Lung (tissue), 12 donors: ENCODE measurements around the gene RTTN. TPM values are rescaled to one million over a fixed set of nuclear protein-coding genes. Genes with fewer than 3 reads are reported as not detected.

Experiments used
- ATAC-seq: fragments of 200-7000 bp; cut with Tn5 transposase; one replicate; pipeline ENCODE4 v1.9.1; 2020; ENCODE audit warnings: moderate number of reproducible peaks; ENCODE audit not compliant: insufficient read depth, low FRiP score
- DNase-seq, 3 donors: peaks; one replicate each; pipeline ENCODE4 v3.0.0-alpha.2; 2013 to 2017
- H3K27ac ChIP-seq, 2 donors: one replicate each; pipeline ENCODE4 v1.5.1; 2013; ENCODE audit warnings: mild to moderate bottlenecking in 2 of 2, moderate library complexity in 2 of 2, control low read depth in 1 of 2, inconsistent platforms in 1 of 2, low read depth in 1 of 2, low read length in 1 of 2
- H3K27me3 ChIP-seq, 3 donors: one replicate each; pipeline ENCODE4 v1.5.1; 2013; ENCODE audit warnings: low read length in 2 of 3; ENCODE audit not compliant: control insufficient read depth in 3 of 3, insufficient read depth in 3 of 3
- H3K36me3 ChIP-seq, 4 donors: one replicate each; pipeline ENCODE4 v1.5.1; 2013; ENCODE audit warnings: low read length in 4 of 4, mild to moderate bottlenecking in 1 of 4, moderate library complexity in 1 of 4; ENCODE audit not compliant: control insufficient read depth in 4 of 4, insufficient read depth in 4 of 4
- H3K4me1 ChIP-seq, 5 donors: one replicate each; pipeline ENCODE4 v1.5.1; 2013; ENCODE audit warnings: low read length in 5 of 5, mild to moderate bottlenecking in 2 of 5, moderate library complexity in 1 of 5; ENCODE audit not compliant: control insufficient read depth in 5 of 5, insufficient read depth in 5 of 5
- H3K4me3 ChIP-seq: one replicate; pipeline ENCODE4 v1.5.1; 2013; ENCODE audit warnings: mild to moderate bottlenecking, control low read depth, moderate library complexity
- H3K9ac ChIP-seq, 2 donors: one replicate each; pipeline ENCODE4 v1.5.1; 2013; ENCODE audit warnings: low read length in 2 of 2, control low read depth in 1 of 2; ENCODE audit not compliant: insufficient read depth in 1 of 2
- H3K9me3 ChIP-seq, 4 donors: one replicate each; pipeline ENCODE4 v1.5.1; 2013; ENCODE audit warnings: low read length in 3 of 4, mild to moderate bottlenecking in 1 of 4, moderate library complexity in 1 of 4; ENCODE audit not compliant: control insufficient read depth in 4 of 4, insufficient read depth in 3 of 4
- WGBS, 2 donors: extraction: QIAGEN DNeasy Blood & Tissue Kit; methylation state at CpG; one replicate each; pipeline ENCODE4 v1.1.7; 2013; 5-methylcytosine and 5-hydroxymethylcytosine counted together
- polyA plus RNA-seq, 2 donors: library from polyadenylated mRNA; stranded (reverse); fragments of 200-250 nt; gene quantifications; one replicate each; pipeline ENCODE4 v1.2.1, GENCODE V29; 2013
- total RNA-seq, 2 donors: library from RNA; depleted of rRNA in 1 of 2; stranded (reverse); fragments of >200 nt in 1 of 2; gene quantifications; one replicate each; pipeline ENCODE4 v1.2.1, GENCODE V29; 2014 to 2021
- TF ChIP-seq, protein P1 (sequence below): IDR thresholded peaks from 2 replicates; pipeline ENCODE4 v1.5.1; 2012; ENCODE audit warnings: mild to moderate bottlenecking; ENCODE audit errors: control extremely low read depth, extremely low read depth
- donor health status: control.
- donor health status: control.
- donor health status: Bipolar disorder and iron deficiency.
- donor health status: healthy.
- donor health status: DM: yes; HTN: yes; CAD: no.

RTTN gene
- total and polyA plus RNA-seq, 4 donors: 2.1 to 50.8 (median 9.2) TPM

DNA sequence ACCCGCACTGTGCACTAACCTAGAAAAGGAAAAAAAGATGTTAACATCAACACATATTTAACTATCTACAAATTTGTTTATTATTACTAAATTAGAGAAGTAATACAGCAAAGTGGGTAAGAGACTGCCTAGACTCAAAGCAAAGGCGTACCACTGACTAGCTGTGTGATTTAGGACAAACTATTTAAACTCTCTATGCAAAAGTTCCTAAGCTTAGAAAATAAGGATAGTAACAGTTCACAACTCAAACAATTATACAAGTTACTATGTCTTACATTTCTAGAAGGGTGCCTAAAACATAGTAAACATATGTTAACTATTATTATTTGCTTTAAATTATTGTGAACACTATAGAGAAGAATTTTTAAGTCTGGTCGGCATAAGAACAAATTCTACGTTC lies 119.4 kb downstream of the RTTN start:
- Histone ChIP-seq H3K4me1 (peaks cover 0 to 4% (median 0%) of the 10 kb centered on the region in 5 donors), H3K27me3 (no peaks in the 10 kb centered on the region), H3K36me3 (peaks cover 0 to 6% (median 4%) of the 10 kb centered on the region in 4 donors), H3K9me3 (no peaks in the 10 kb centered on the region), H3K27ac (no peak overlapping the region), H3K9ac (no peak overlapping the region), H3K4me3 (no peak overlapping the region)
- DNase-seq (no peak), ATAC-seq (no peak)
- WGBS, 2 donors: 89 to 92% methylated on average over 4 of the region's 4 CpGs
- TF ChIP-seq, protein P1, sequence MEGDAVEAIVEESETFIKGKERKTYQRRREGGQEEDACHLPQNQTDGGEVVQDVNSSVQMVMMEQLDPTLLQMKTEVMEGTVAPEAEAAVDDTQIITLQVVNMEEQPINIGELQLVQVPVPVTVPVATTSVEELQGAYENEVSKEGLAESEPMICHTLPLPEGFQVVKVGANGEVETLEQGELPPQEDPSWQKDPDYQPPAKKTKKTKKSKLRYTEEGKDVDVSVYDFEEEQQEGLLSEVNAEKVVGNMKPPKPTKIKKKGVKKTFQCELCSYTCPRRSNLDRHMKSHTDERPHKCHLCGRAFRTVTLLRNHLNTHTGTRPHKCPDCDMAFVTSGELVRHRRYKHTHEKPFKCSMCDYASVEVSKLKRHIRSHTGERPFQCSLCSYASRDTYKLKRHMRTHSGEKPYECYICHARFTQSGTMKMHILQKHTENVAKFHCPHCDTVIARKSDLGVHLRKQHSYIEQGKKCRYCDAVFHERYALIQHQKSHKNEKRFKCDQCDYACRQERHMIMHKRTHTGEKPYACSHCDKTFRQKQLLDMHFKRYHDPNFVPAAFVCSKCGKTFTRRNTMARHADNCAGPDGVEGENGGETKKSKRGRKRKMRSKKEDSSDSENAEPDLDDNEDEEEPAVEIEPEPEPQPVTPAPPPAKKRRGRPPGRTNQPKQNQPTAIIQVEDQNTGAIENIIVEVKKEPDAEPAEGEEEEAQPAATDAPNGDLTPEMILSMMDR: no peak

GRCh38 chr18:70085641-70086040 lies 119.8 kb downstream of the RTTN start:
- Histone ChIP-seq H3K9me3 (no peaks in the 10 kb centered on the region), H3K4me3 (no peak overlapping the region), H3K27ac (no peak overlapping the region), H3K27me3 (no peaks in the 10 kb centered on the region), H3K9ac (no peak overlapping the region), H3K36me3 (peaks cover 1 to 6% (median 4%) of the 10 kb centered on the region in 4 donors), H3K4me1 (peaks cover 0 to 4% (median 0%) of the 10 kb centered on the region in 5 donors)
- 67 to 68% methylated on average over 5 of the region's 5 CpGs for WGBS, 2 donors
- no peak for DNase-seq
- no peak for ATAC-seq
- TF ChIP-seq, protein P1: no peak

DNA sequence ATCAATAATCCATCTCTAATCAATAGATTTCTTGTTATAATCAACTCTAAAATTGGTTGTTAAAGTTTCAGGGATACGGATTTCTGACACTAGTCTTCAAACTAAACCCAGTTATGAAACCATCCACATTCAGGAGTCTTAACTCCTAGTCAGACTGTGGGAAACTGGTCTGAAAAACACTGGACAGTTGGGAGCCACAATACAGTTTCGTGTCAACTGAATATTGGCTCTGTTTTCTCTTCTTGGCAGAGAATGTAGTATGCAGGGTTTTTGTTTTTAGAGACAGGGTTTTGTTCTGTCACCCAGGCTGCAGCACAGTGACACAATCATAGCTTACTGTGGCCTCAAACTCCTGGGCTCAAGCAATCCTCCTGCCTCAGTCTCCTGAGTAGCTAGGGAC lies 123.1 kb downstream of the RTTN start:
- 88 to 92% methylated on average over 2 of the region's 2 CpGs for WGBS, 2 donors
- Histone ChIP-seq H3K27ac (no peak overlapping the region), H3K27me3 (no peaks in the 10 kb centered on the region), H3K4me3 (no peak overlapping the region), H3K9me3 (no peaks in the 10 kb centered on the region), H3K36me3 (peaks cover 0 to 10% (median 4%) of the 10 kb centered on the region in 4 donors), H3K9ac (no peak overlapping the region), H3K4me1 (peaks cover 0 to 4% (median 0%) of the 10 kb centered on the region in 5 donors)
- no peak for ATAC-seq
- TF ChIP-seq, protein P1: no peak
- no peak for DNase-seq

DNA sequence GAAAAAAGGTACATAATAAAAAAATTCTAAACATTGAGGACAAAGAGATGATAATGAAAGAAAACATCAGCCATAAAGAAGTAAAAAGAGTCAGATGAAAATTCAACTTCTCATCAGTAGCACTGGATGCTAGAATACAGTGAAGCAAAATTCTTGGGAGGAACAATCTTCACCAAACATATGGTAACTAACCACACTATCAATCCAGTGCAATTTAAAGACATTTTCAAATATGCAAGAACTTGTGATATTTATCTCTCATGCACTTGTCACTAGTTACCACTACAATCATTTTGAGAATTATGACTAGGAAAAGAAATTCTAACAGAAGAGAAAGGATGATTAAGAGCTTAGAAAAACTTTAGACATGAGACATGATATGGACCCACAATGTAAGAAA lies 127.4 kb downstream of the RTTN start:
- DNase-seq (no peak), ATAC-seq (no peak)
- no peak overlapping the region for H3K4me3 ChIP-seq
- H3K36me3 ChIP-seq: peaks cover 0 to 8% (median 4%) of the 10 kb centered on the region in 4 donors
- no peaks in the 10 kb centered on the region for H3K27me3 ChIP-seq
- no peak overlapping the region for H3K27ac ChIP-seq
- no peaks in the 10 kb centered on the region for H3K4me1 ChIP-seq
- H3K9me3 ChIP-seq: no peaks in the 10 kb centered on the region
- TF ChIP-seq, protein P1: no peak
- H3K9ac ChIP-seq: no peak overlapping the region
